Bronchial epithelial cell (primary cell): ENCODE data around the gene FOXF2. TPM values are rescaled to one million over a fixed set of nuclear protein-coding genes. Genes with fewer than 3 reads are reported as not detected.

ENCODE experiments used
- DNase-seq: peaks from one replicate; pipeline ENCODE4 v3.0.0-alpha.2; 2010; ENCODE audit warnings: low read depth
- FAIRE-seq: peaks from 2 replicates; lab custom pipeline; 2011; peaks lifted over from hg19 to GRCh38; lab: Jason Lieb, UNC
- H3K27me3 ChIP-seq: 2 replicates; pipeline ENCODE4 v1.5.1; 2011; ENCODE audit warnings: low read length; ENCODE audit not compliant: control insufficient read depth, insufficient read depth
- H3K36me3 ChIP-seq: 2 replicates; pipeline ENCODE4 v1.5.1; 2011; ENCODE audit warnings: low read length; ENCODE audit not compliant: control insufficient read depth, insufficient read depth
- H3K4me3 ChIP-seq: 2 replicates; pipeline ENCODE4 v1.5.1; 2011; ENCODE audit warnings: mild to moderate bottlenecking, low read depth, low read length, control low read depth
- total RNA-seq: library from RNA; depleted of rRNA; stranded (reverse); fragments of >200 nt; gene quantifications from 2 replicates; pipeline ENCODE4 v1.2.1, GENCODE V29; 2014
- TF ChIP-seq, protein P1 (sequence below): IDR thresholded peaks from 2 replicates; pipeline ENCODE4 v1.5.1; 2011; ENCODE audit warnings: mild to moderate bottlenecking, moderate library complexity, low read length, control low read depth, inconsistent platforms; ENCODE audit not compliant: insufficient read depth, severe bottlenecking

The FOXF2 gene
- total RNA-seq, 1 donor from 2014 or later = not detected

GRCh38 chr6:1424306-1424927 is 35.0 kb downstream of the FOXF2 start:
- DNase-seq = peak; percentile 58

DNA sequence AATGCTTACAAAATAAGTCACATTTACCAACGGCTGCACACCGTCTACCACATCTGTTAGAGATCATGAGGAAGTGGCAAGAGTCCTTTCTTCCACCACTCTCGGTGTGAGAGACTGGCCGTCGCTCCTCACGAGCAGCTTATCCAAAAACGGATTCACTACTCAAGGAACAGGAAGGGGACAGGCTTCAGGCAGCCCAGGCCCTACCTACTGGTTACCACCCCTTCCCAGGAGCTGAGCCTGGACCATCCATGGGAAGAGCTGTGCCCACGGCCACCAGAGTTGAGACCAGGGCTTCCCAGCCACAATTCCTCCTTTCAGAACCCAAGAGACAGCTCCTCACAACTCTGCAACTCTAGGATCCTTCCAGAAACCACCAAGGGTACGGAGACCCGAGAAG is 37.0 kb downstream of the FOXF2 start:
- no peak overlapping the region for H3K4me3 ChIP-seq
- TF ChIP-seq, protein P1, sequence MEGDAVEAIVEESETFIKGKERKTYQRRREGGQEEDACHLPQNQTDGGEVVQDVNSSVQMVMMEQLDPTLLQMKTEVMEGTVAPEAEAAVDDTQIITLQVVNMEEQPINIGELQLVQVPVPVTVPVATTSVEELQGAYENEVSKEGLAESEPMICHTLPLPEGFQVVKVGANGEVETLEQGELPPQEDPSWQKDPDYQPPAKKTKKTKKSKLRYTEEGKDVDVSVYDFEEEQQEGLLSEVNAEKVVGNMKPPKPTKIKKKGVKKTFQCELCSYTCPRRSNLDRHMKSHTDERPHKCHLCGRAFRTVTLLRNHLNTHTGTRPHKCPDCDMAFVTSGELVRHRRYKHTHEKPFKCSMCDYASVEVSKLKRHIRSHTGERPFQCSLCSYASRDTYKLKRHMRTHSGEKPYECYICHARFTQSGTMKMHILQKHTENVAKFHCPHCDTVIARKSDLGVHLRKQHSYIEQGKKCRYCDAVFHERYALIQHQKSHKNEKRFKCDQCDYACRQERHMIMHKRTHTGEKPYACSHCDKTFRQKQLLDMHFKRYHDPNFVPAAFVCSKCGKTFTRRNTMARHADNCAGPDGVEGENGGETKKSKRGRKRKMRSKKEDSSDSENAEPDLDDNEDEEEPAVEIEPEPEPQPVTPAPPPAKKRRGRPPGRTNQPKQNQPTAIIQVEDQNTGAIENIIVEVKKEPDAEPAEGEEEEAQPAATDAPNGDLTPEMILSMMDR = no peak
- FAIRE-seq = no peak
- DNase-seq = no peak
- no peaks in the 10 kb centered on the region for H3K36me3 ChIP-seq
- H3K27me3 ChIP-seq = no peaks in the 10 kb centered on the region

More at GRCh38 chr6:1424306-1424927, 35.0 kb downstream of the FOXF2 start:
- no peaks in the 10 kb centered on the region for H3K36me3 ChIP-seq
- no peak overlapping the region for H3K4me3 ChIP-seq
- TF ChIP-seq, protein P1 = peak; percentile 78
- no peaks in the 10 kb centered on the region for H3K27me3 ChIP-seq
- peak; percentile 18 for FAIRE-seq

- Histone ChIP-seq H3K27me3 (no peaks in the 10 kb centered on the region), H3K4me3 (no peak overlapping the region), H3K36me3 (no peaks in the 10 kb centered on the region)
- FAIRE-seq (no peak), DNase-seq (peak; percentile 18)
- TF ChIP-seq, protein P1 = no peak
Observed at GRCh38 chr6:1435806-1436205, 46.4 kb downstream of the FOXF2 start.

DNA sequence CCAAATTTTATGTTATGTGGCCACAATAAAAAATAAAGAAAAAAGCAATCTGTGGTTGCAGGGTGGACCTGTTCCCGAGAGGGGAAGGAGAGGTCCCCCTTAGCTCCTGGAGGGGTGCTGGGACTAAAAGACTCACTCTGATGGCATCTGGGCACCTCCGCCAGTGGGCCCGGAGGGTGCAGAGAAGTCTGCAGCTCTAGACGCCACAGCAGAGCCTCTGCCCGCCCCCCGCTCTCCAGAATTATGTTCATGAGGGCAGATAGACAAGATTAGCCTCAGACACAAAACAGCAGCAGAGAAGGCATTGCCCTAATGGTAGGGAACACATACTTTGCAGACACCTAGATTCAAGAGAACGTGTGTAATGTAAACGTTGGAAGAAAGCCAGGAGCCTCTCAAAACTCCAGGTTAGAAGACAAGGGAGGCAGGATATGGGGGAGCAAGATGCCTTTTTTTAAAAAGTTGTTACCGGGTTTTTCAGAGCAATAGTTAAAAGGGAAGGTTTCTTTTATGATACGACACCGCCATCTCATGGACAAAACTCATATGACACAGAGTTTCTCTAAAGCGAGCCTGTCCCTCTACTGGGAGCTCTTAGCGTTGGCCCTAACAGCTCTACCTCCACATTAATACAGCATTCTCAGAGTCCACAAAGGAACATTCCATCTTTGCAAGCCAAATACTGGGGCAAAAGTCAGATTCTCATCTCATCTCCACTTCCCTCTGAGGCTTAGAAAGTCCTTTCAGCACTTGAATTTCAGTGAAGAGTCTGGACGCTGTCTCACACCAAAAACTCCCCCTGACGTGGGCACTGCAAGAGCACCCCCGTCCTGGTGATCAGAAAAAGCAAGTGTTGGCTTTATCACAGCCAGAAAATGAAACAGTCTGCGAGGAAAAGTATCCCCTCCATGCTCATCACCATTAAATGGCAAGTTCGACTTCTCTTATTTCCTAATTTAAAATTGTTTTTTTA is 47.2 kb downstream of the FOXF2 start:
- Histone ChIP-seq H3K36me3 (no peaks in the 10 kb centered on the region), H3K4me3 (no peak overlapping the region), H3K27me3 (no peaks in the 10 kb centered on the region)
- FAIRE-seq = peak; percentile 36
- peak; percentile 61 for DNase-seq
- TF ChIP-seq, protein P1 = peak; percentile 67

DNA sequence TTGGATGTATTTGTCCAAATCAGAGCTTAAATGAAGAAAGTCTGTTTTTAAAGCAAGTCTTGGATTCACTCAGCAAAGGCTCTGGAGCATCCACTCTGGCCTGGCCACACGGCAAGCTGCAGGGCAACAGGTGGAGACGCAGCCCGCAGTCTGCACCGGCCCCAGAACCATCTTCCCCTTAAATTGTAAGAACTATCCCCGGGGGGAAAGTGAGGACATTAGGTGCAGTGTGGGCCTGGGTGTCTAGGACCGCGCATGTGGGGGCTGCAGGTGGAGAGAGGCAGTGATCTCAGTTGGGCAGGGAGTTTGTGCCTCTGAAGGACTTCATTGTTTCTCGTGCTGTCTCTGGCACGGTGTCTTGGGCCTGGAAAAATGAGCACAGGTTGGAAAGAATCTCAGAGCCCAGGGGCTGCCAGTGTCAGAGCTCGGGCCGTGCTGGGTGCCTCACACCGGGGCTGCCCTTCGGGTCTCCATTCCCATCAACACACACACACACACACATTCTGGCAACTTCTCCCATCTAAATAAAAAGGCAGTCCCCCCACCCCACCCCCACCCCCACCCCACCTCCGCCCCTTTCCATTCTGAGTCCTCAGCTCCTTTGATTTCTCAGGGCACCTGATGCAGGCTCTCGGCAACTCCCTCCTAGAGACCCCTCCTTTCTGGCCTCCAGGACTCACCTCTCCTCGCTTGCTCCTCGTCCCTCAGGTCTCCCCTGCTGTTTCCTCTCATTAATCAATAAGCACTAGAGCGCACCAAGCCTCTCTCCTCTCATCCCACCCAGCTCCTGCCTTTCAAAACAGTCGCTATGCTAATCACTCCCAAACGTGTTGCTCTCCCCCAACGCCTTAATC is 48.4 kb downstream of the FOXF2 start:
- Histone ChIP-seq H3K4me3 (no peak overlapping the region), H3K27me3 (no peaks in the 10 kb centered on the region), H3K36me3 (no peaks in the 10 kb centered on the region)
- DNase-seq (no peak), FAIRE-seq (no peak)
- TF ChIP-seq, protein P1 = no peak
